EL (cell line): ENCODE data around the gene HNRNPH2.

Experiments
- DNase-seq: peaks from one replicate; pipeline ENCODE4 v3.0.0-alpha.2; 2016

Gene HNRNPH2

GRCh38 chrX:101398694-101399093 is 9.3 kb upstream of the HNRNPH2 start:
- no peak for DNase-seq

GRCh38 chrX:101399825-101400224 is 8.2 kb upstream of the HNRNPH2 start:
- no peak for DNase-seq

- DNase-seq: no peak
Observed at GRCh38 chrX:101407167-101407747, 765 bp upstream of the HNRNPH2 start.

- no peak for DNase-seq
Observed at GRCh38 chrX:101408532-101408841, 465 bp downstream of the HNRNPH2 start.

- DNase-seq: no peak
Observed at GRCh38 chrX:101409043-101409442, 1.0 kb downstream of the HNRNPH2 start.

GRCh38 chrX:101410461-101410860 is 2.4 kb downstream of the HNRNPH2 start:
- DNase-seq: no peak

GRCh38 chrX:101411984-101412383 is 4.0 kb downstream of the HNRNPH2 start:
- no peak for DNase-seq

GRCh38 chrX:101415180-101416145 is 7.4 kb downstream of the HNRNPH2 start:
- DNase-seq: peak; percentile 65

GRCh38 chrX:101416691-101417090 is 8.7 kb downstream of the HNRNPH2 start:
- no peak for DNase-seq

- no peak for DNase-seq
Observed at GRCh38 chrX:101417190-101417589, 9.2 kb downstream of the HNRNPH2 start.

- peak; percentile 44 for DNase-seq
Observed at GRCh38 chrX:101417981-101418841, 10.2 kb downstream of the HNRNPH2 start.

- no peak for DNase-seq
Observed at GRCh38 chrX:101419489-101419888, 11.5 kb downstream of the HNRNPH2 start.

- DNase-seq: no peak
Observed at GRCh38 chrX:101427954-101428353, 19.9 kb downstream of the HNRNPH2 start.

GRCh38 chrX:101429934-101430333 is 21.9 kb downstream of the HNRNPH2 start:
- peak; percentile 50 for DNase-seq

- peak; percentile 50 for DNase-seq
Observed at GRCh38 chrX:101430457-101431078, 22.5 kb downstream of the HNRNPH2 start.

GRCh38 chrX:101442085-101442484 is 34.1 kb downstream of the HNRNPH2 start:
- no peak for DNase-seq

GRCh38 chrX:101449279-101449678 is 41.3 kb downstream of the HNRNPH2 start:
- DNase-seq: no peak

- no peak for DNase-seq
Observed at GRCh38 chrX:101450085-101450484, 42.1 kb downstream of the HNRNPH2 start.

GRCh38 chrX:101450961-101451360 is 42.9 kb downstream of the HNRNPH2 start:
- DNase-seq: no peak

GRCh38 chrX:101452056-101452455 is 44.0 kb downstream of the HNRNPH2 start:
- DNase-seq: peak; percentile 3

GRCh38 chrX:101460669-101461068 is 52.6 kb downstream of the HNRNPH2 start:
- no peak for DNase-seq

GRCh38 chrX:101462892-101463291 is 54.9 kb downstream of the HNRNPH2 start:
- DNase-seq: peak; percentile 13
